HG03469 (cell line): ENCODE results near the gene LRP5.

Experiments
- ATAC-seq: cut with Tn5 transposase; IDR thresholded peaks from one replicate; pipeline ENCODE4 v1.9.1; 2021; ENCODE audit warnings: mild to moderate bottlenecking, moderate library complexity, moderate number of reproducible peaks; ENCODE audit not compliant: unreplicated experiment

The LRP5 gene

GRCh38 chr11:68345776-68346461 lies 33.5 kb downstream of the LRP5 start:
- no peak for ATAC-seq

GRCh38 chr11:68346462-68346790 lies 34.0 kb downstream of the LRP5 start:
- ATAC-seq = no peak

- no peak for ATAC-seq
Observed at GRCh38 chr11:68347345-68347744, 35.0 kb downstream of the LRP5 start.

GRCh38 chr11:68347841-68348240 lies 35.5 kb downstream of the LRP5 start:
- no peak for ATAC-seq

- no peak for ATAC-seq
Observed at GRCh38 chr11:68349461-68350249, 37.3 kb downstream of the LRP5 start.

GRCh38 chr11:68350759-68351449 lies 38.5 kb downstream of the LRP5 start:
- no peak for ATAC-seq

GRCh38 chr11:68351450-68352275 lies 39.3 kb downstream of the LRP5 start:
- ATAC-seq = no peak

- no peak for ATAC-seq
Observed at GRCh38 chr11:68352591-68352990, 40.2 kb downstream of the LRP5 start.

- ATAC-seq = no peak
Observed at GRCh38 chr11:68353118-68353517, 40.7 kb downstream of the LRP5 start.

- ATAC-seq = no peak
Observed at GRCh38 chr11:68353669-68354068, 41.3 kb downstream of the LRP5 start.

- ATAC-seq = no peak
Observed at GRCh38 chr11:68354148-68354872, 41.9 kb downstream of the LRP5 start.

GRCh38 chr11:68355471-68355870 lies 43.1 kb downstream of the LRP5 start:
- ATAC-seq = no peak

GRCh38 chr11:68357568-68357967 lies 45.2 kb downstream of the LRP5 start:
- no peak for ATAC-seq

- no peak for ATAC-seq
Observed at GRCh38 chr11:68358416-68358815, 46.0 kb downstream of the LRP5 start.

GRCh38 chr11:68361702-68362101 lies 49.3 kb downstream of the LRP5 start:
- ATAC-seq = no peak

- no peak for ATAC-seq
Observed at GRCh38 chr11:68362801-68363379, 50.5 kb downstream of the LRP5 start.

GRCh38 chr11:68363776-68364175 lies 51.4 kb downstream of the LRP5 start:
- no peak for ATAC-seq

- no peak for ATAC-seq
Observed at GRCh38 chr11:68364581-68364980, 52.2 kb downstream of the LRP5 start.

GRCh38 chr11:68365943-68366435 lies 53.6 kb downstream of the LRP5 start:
- no peak for ATAC-seq

- ATAC-seq = no peak
Observed at GRCh38 chr11:68367252-68367651, 54.9 kb downstream of the LRP5 start.
